Kidney epithelial cell (primary cell): Measurements from ENCODE around the gene LAS1L. TPM values are rescaled to one million over a fixed set of nuclear protein-coding genes. Genes with fewer than 3 reads are reported as not detected.
"Not testable (repeated sequence)": the region's sequence is repeated elsewhere in the genome, so short reads cannot be mapped to it uniquely, and the experiment has no call there.

Experiments
- DNase-seq: peaks from one replicate; pipeline ENCODE4 v3.0.0-alpha.2; 2010; ENCODE audit warnings: low read depth
- H3K27me3 ChIP-seq: 2 replicates; pipeline ENCODE4 v1.6.0; 2011; ENCODE audit warnings: low read length; ENCODE audit not compliant: control insufficient read depth, insufficient read depth
- H3K36me3 ChIP-seq: 2 replicates; pipeline ENCODE4 v1.5.1; 2011; ENCODE audit warnings: low read length; ENCODE audit not compliant: control insufficient read depth, insufficient read depth
- H3K4me3 ChIP-seq: 2 replicates; pipeline ENCODE4 v1.5.1; 2011; ENCODE audit warnings: low read depth, mild to moderate bottlenecking, control low read depth, low read length
- CTCF ChIP-seq: IDR thresholded peaks from 2 replicates; pipeline ENCODE4 v1.5.1; 2011; ENCODE audit warnings: mild to moderate bottlenecking, moderate library complexity, low read length, control low read depth, inconsistent platforms; ENCODE audit not compliant: insufficient read depth, poor library complexity, severe bottlenecking
- total RNA-seq: library from RNA; depleted of rRNA; stranded (reverse); fragments of >200 nt; gene quantifications from 2 replicates; pipeline ENCODE4 v1.2.3, GENCODE V29; 2015

LAS1L gene
- total RNA-seq, 1 donor from 2014 or later, result 28.2 TPM

GRCh38 chrX:65480960-65481359, 53.6 kb downstream of the LAS1L start:
- H3K36me3 ChIP-seq, result no peaks in the 10 kb centered on the region
- no peaks in the 10 kb centered on the region for H3K27me3 ChIP-seq
- no peak for TF ChIP-seq CTCF
- no peak for DNase-seq
- no peak overlapping the region for H3K4me3 ChIP-seq

- H3K36me3 ChIP-seq, DNase-seq, H3K27me3 ChIP-seq, H3K4me3 ChIP-seq: not testable (repeated sequence)
Observed at GRCh38 chrX:65479102-65479501, 55.5 kb downstream of the LAS1L start.

- no peak for DNase-seq
- H3K27me3 ChIP-seq, result no peaks in the 10 kb centered on the region
- no peaks in the 10 kb centered on the region for H3K36me3 ChIP-seq
- no peak for TF ChIP-seq CTCF
- H3K4me3 ChIP-seq, result no peak overlapping the region
Observed at GRCh38 chrX:65476564-65476963, 58.0 kb downstream of the LAS1L start.

GRCh38 chrX:65463550-65463949, 71.0 kb downstream of the LAS1L start:
- Histone ChIP-seq H3K27me3 (no peaks in the 10 kb centered on the region), H3K4me3 (no peak overlapping the region), H3K36me3 (no peaks in the 10 kb centered on the region)
- DNase-seq, result no peak
- TF ChIP-seq CTCF, result no peak

Other genes starting within 250 kb of the LAS1L start
- 402 TPM in 2 replicates for gene MSN, start 132.9 kb upstream of the LAS1L start, total RNA-seq